AG09309 (cell line): ENCODE measurements around the gene NRP2.

Source experiments
- DNase-seq: peaks from one replicate; pipeline ENCODE4 v3.0.0-alpha.2; 2010; ENCODE audit warnings: low read depth
- H3K4me3 ChIP-seq: 2 replicates; pipeline ENCODE4 v1.5.1; 2011; ENCODE audit warnings: mild to moderate bottlenecking, low read depth, low read length, moderate library complexity; ENCODE audit not compliant: control insufficient read depth
- CTCF ChIP-seq: IDR thresholded peaks from 2 replicates; pipeline ENCODE4 v1.5.1; 2011; ENCODE audit warnings: mild to moderate bottlenecking, low read depth, low read length, inconsistent platforms; ENCODE audit not compliant: insufficient read depth, control insufficient read depth; ENCODE audit errors: missing control alignments

Gene NRP2

GRCh38 chr2:205686056-205686782 is 3.9 kb downstream of the NRP2 start:
- H3K4me3 ChIP-seq: peak overlapping the region; percentile 58
- DNase-seq: no peak
- TF ChIP-seq CTCF: no peak

- TF ChIP-seq CTCF: no peak
- DNase-seq: no peak
- no peak overlapping the region for H3K4me3 ChIP-seq
These were observed 4.7 kb downstream of the NRP2 start for GRCh38 chr2:205686783-205687640.

GRCh38 chr2:205687641-205687956 is 5.3 kb downstream of the NRP2 start:
- TF ChIP-seq CTCF: no peak
- H3K4me3 ChIP-seq: no peak overlapping the region
- DNase-seq: no peak

GRCh38 chr2:205688417-205689200 is 6.3 kb downstream of the NRP2 start:
- DNase-seq: no peak
- H3K4me3 ChIP-seq: no peak overlapping the region
- TF ChIP-seq CTCF: no peak

GRCh38 chr2:205689820-205690219 is 7.5 kb downstream of the NRP2 start:
- no peak for DNase-seq
- no peak overlapping the region for H3K4me3 ChIP-seq
- TF ChIP-seq CTCF: no peak

GRCh38 chr2:205692104-205692503 is 9.8 kb downstream of the NRP2 start:
- no peak for DNase-seq
- H3K4me3 ChIP-seq: no peak overlapping the region
- TF ChIP-seq CTCF: no peak
